Stomach (tissue), 9 donors: ENCODE data around the gene MINAR1. TPM values are rescaled to one million over a fixed set of nuclear protein-coding genes. Genes with fewer than 3 reads are reported as not detected.

Experiments
- DNase-seq, 2 donors: peaks; one replicate each; pipeline versions ENCODE4 v3.0.0 to v3.0.0-alpha.2; 2013 to 2019
- H3K27ac ChIP-seq, 5 donors: fragments of 200-600 bp in 4 of 5; sonication (generic) in 4 of 5; one replicate each; pipeline ENCODE4 v1.5.1; 2013 to 2019; ENCODE audit warnings: mild to moderate bottlenecking in 1 of 5, moderate library complexity in 1 of 5
- H3K27me3 ChIP-seq, 3 donors: fragments of 200-600 bp; sonication (generic); one replicate each; pipeline ENCODE4 v1.5.1; 2017 to 2019; ENCODE audit warnings: mixed run types in 1 of 3
- H3K36me3 ChIP-seq, 4 donors: fragments of 200-600 bp; sonication (generic); 1 replicate in 3 of 4; 2 replicates in 1 of 4; pipeline ENCODE4 v1.5.1; 2016 to 2019
- H3K4me1 ChIP-seq, 4 donors: fragments of 200-600 bp; sonication (generic); one replicate each; pipeline ENCODE4 v1.5.1; 2016 to 2019
- H3K4me3 ChIP-seq, 4 donors: fragments of 200-600 bp; sonication (generic) in 3 of 4; one replicate each; pipeline ENCODE4 v1.5.1; 2016 to 2019; ENCODE audit warnings: mild to moderate bottlenecking in 1 of 4
- H3K9me3 ChIP-seq, 4 donors: fragments of 200-600 bp; sonication (generic); one replicate each; pipeline ENCODE4 v1.5.1; 2016 to 2019
- EP300 ChIP-seq: sonication (generic); formaldehyde crosslinking; IDR thresholded peaks from one replicate; pipeline ENCODE4 v1.6.1; 2017; ENCODE audit warnings: antibody characterized with exemption
- POLR2A ChIP-seq, 4 donors: fragments of 450-650 bp; IDR thresholded peaks; one replicate each; pipeline ENCODE4 v1.6.1; 2016; ENCODE audit warnings: antibody characterized with exemption in 4 of 4, control low read depth in 2 of 4, mild to moderate bottlenecking in 1 of 4, moderate library complexity in 1 of 4
- POLR2AphosphoS5 ChIP-seq, 3 donors: sonication (generic); formaldehyde crosslinking; IDR thresholded peaks; one replicate each; pipeline ENCODE4 v1.6.1; 2016; ENCODE audit warnings: antibody characterized with exemption in 3 of 3
- WGBS, 5 donors: extraction: QIAGEN DNeasy Blood & Tissue Kit in 3 of 5; methylation state at CpG; one replicate each; pipeline versions ENCODE4 v1.1.5 to v1.1.7; 2013 to 2018; 5-methylcytosine and 5-hydroxymethylcytosine counted together
- intact Hi-C: fragments of 100-400 bp; cut with DNase I; formaldehyde crosslinking; loops from one replicate; pipeline ENCODE4 v1.15.1; 2023; ENCODE audit warnings: low total_unique reads
- polyA plus RNA-seq, 3 donors: library from polyadenylated mRNA; stranded (reverse); fragments of 200-250 nt; gene quantifications; one replicate each; pipeline ENCODE4 v1.2.3, GENCODE V29; 2013
- total RNA-seq, 5 donors: library from RNA; depleted of rRNA; stranded (reverse); fragments of >200 nt; gene quantifications; one replicate each; pipeline versions ENCODE4 v1.1.0 to v1.2.3, GENCODE V29; 2014 to 2016
- TF ChIP-seq, protein P1 (sequence below), 7 experiments: fragments of 450-650 bp in 4 of 7; fragments of 200-600 bp in 3 of 7; sonication (generic) in 3 of 7; IDR thresholded peaks; one replicate each; pipeline ENCODE4 v1.5.1; 2016 to 2019; ENCODE audit warnings: antibody characterized with exemption in 7 of 7, control low read depth in 2 of 7, mild to moderate bottlenecking in 1 of 7
- donor health status: healthy with polysubstance abuse.
- donor health status: Bipolar disorder and iron deficiency.
- donor health status: healthy.

MINAR1 gene
- total and polyA plus RNA-seq, 8 donors = 0.12 to 1.3 (median 0.25) TPM; not detected in 3

DNA sequence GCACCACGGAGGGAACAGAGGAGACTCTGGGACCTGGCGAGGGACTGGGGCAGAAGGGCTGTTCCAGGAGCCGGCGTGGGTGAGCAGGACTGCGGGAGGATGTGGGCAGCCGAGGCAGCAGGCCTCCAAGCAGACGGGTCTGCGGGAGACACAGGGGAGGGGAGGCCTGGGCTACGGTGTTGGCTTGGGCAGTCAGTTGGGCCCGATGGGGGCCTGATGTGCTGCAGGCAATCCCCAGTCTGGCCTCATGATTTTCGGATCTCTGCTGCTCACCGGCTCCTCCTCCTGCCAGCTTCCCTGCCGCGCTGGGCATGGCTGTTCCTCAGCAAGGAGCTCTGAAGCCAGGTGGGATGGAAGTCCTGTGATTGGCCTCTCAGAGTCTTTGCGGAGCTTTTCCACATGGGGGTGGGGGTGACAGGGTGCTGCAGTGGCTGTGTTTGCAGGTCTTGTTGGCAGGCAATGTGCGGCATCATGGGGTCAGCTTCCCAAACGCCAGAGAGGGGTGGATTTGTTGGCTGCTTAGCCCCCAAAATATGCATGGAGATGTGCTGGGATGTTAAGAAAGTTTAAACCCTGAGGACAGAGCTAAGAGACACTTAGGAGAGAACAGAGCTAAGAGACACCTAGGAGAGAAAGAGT lies 19.3 kb downstream of the MINAR1 start:
- TF ChIP-seq EP300 (no peak), POLR2AphosphoS5 (IDR thresholded peaks at IDR 0.05) (no peak), POLR2A (IDR thresholded peaks at IDR 0.05) (no peak)
- TF ChIP-seq, protein P1, sequence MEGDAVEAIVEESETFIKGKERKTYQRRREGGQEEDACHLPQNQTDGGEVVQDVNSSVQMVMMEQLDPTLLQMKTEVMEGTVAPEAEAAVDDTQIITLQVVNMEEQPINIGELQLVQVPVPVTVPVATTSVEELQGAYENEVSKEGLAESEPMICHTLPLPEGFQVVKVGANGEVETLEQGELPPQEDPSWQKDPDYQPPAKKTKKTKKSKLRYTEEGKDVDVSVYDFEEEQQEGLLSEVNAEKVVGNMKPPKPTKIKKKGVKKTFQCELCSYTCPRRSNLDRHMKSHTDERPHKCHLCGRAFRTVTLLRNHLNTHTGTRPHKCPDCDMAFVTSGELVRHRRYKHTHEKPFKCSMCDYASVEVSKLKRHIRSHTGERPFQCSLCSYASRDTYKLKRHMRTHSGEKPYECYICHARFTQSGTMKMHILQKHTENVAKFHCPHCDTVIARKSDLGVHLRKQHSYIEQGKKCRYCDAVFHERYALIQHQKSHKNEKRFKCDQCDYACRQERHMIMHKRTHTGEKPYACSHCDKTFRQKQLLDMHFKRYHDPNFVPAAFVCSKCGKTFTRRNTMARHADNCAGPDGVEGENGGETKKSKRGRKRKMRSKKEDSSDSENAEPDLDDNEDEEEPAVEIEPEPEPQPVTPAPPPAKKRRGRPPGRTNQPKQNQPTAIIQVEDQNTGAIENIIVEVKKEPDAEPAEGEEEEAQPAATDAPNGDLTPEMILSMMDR (IDR thresholded peaks at IDR 0.05) = no peak
- DNase-seq = no peak
- Histone ChIP-seq H3K9me3 (peaks cover 0 to 12% (median 2%) of the 10 kb centered on the region in 4 donors), H3K36me3 (no peaks in the 10 kb centered on the region), H3K4me3 (no peak overlapping the region), H3K4me1 (no peaks in the 10 kb centered on the region), H3K27ac (no peak overlapping the region), H3K27me3 (peaks cover 0 to 26% (median 0%) of the 10 kb centered on the region in 3 donors)
- intact Hi-C loops = no loop called here
- 30 to 40% (median 38%) methylated on average over 16 to 17 of the region's 17 CpGs for WGBS, 5 donors

DNA sequence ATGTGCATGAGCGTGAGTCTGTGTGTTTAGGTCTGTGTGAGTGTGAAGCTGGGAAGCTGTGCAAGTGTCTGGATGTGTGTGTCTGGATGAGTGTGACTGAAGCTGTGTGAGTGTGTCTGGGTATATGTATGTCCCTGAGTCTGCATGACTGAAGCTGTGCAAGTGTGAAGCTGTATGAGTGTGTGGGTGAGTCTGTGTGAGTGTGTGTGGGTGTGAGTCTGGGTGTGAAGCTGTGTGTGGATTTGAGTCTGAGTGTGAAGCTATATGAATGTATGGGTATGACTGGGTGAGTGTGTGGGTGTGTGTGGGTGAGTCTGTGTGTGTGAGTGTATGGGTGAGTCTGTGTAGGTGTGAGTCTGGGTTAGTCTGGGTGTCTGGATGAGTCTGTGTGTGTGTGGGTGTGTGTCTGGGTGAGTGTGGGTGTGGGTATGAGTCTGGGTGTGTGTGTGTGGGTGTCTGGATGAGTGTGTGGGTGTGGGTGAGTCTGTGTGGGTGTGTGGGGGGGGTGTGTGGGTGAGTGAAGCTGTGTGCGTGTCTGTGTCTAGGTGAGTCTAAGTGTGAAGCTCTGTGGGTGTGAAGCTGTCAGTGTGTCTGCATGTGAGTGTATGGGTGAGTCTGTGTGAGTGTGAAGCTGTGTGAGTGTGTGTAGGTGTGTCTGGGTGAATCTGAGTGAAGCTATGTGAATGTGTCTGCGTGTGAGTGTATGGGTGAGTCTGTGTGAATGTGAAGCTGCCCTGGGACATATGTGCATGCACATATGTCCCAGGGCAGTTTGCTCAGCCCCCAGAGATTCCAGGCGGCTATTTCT lies 20.3 kb downstream of the MINAR1 start:
- no peak for DNase-seq
- TF ChIP-seq EP300 (no peak), POLR2AphosphoS5 (IDR thresholded peaks at IDR 0.05) (no peak), POLR2A (IDR thresholded peaks at IDR 0.05) (no peak)
- TF ChIP-seq, protein P1 (IDR thresholded peaks at IDR 0.05) = no peak
- Histone ChIP-seq H3K27me3 (peaks cover 0 to 26% (median 0%) of the 10 kb centered on the region in 3 donors), H3K9me3 (peaks cover 0 to 2% (median 0%) of the 10 kb centered on the region in 4 donors), H3K36me3 (no peaks in the 10 kb centered on the region), H3K4me1 (no peaks in the 10 kb centered on the region), H3K4me3 (no peak overlapping the region), H3K27ac (no peak overlapping the region)
- WGBS, 5 donors = 83 to 89% (median 87%) methylated on average over 4 of the region's 4 CpGs
- intact Hi-C loops = no loop called here

DNA sequence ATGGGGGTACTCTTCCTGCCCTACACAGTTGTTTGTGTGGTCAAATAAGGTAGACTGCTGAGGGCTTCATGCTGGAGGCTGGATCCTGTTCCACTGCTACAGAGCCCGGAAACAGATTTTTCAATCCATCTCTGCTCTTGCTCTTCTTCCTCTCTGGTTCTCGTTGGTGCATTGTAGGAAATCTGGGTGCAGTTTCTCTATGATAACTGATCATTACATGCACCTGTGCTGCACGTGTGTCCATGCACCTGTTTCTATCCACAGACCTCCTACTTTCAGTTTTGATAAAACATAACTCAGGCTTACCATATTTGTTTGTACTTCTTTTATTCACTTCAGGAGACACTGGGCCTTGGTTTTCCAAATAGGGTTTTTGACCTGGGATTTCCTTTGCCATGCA lies 21.3 kb downstream of the MINAR1 start:
- TF ChIP-seq POLR2AphosphoS5 (IDR thresholded peaks at IDR 0.05) (no peak), EP300 (no peak), POLR2A (IDR thresholded peaks at IDR 0.05) (no peak)
- TF ChIP-seq, protein P1 (IDR thresholded peaks at IDR 0.05) = no peak
- no peaks in the 10 kb centered on the region for H3K36me3 ChIP-seq
- no peak overlapping the region for H3K4me3 ChIP-seq
- H3K27ac ChIP-seq = no peak overlapping the region
- DNase-seq = no peak
- no peaks in the 10 kb centered on the region for H3K9me3 ChIP-seq
- H3K4me1 ChIP-seq = no peaks in the 10 kb centered on the region
- intact Hi-C loops = no loop called here
- H3K27me3 ChIP-seq = peaks cover 0 to 26% (median 0%) of the 10 kb centered on the region in 3 donors
- 67 to 80% (median 72%) methylated on average over 3 of the region's 3 CpGs for WGBS, 5 donors

DNA sequence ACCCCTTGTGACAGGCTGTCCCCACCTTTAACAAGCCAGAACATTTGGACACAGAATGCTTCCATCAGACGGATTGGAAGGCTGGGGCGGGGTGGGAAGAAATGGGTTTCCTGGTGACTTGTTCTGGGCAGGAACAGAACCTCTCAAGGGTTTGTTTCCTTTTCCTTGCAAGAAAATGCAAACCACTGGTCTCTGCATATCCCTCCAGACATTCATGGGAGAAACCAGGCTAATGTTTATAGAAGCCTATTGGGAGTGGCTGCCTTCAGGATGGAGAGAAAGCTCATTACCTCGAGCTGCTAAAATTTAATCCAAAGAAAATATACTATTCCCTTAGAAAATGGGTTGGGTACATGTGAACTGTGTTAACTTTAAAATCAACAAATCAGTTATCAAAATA lies 21.9 kb downstream of the MINAR1 start:
- 64 to 76% (median 70%) methylated on average over 3 of the region's 3 CpGs for WGBS, 5 donors
- intact Hi-C loops = no loop called here
- Histone ChIP-seq H3K9me3 (no peaks in the 10 kb centered on the region), H3K27me3 (peaks cover 0 to 26% (median 0%) of the 10 kb centered on the region in 3 donors), H3K36me3 (no peaks in the 10 kb centered on the region), H3K27ac (no peak overlapping the region), H3K4me1 (no peaks in the 10 kb centered on the region), H3K4me3 (no peak overlapping the region)
- TF ChIP-seq POLR2AphosphoS5 (IDR thresholded peaks at IDR 0.05) (no peak), POLR2A (IDR thresholded peaks at IDR 0.05) (no peak), EP300 (no peak)
- TF ChIP-seq, protein P1 (IDR thresholded peaks at IDR 0.05) = no peak
- DNase-seq = no peak
